D721Med (cell line): ENCODE results near the gene GARIN5A.

Experiments used
- DNase-seq: peaks from one replicate; pipeline ENCODE4 v3.0.0; 2011; ENCODE audit warnings: low spot score; ENCODE audit not compliant: insufficient read length
- FAIRE-seq: peaks from 2 replicates; lab custom pipeline; 2011; peaks lifted over from hg19 to GRCh38; lab: Jason Lieb, UNC
- CTCF ChIP-seq: IDR thresholded peaks from 2 replicates; pipeline ENCODE4 v1.5.1; 2012; ENCODE audit warnings: mild to moderate bottlenecking, control low read depth; ENCODE audit not compliant: insufficient read depth; ENCODE audit errors: missing control alignments

Gene GARIN5A

DNA sequence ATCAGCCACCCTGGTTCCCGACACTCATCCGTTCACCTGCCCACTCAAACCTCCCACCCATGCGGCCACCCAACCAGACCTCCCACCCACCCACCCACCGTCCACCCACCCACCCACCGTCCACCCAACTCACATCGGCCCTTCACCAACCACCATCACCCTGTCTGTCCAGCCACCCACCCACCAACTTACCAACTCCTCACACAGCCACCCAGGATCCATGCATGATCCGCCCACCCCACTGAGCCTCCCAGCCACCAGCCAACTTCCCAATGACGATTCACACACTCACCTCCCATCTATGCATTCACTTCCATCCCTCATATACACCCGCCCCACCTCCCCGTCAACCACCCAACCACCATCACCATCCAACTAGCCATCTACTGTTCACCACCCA, 30.1 kb upstream of the GARIN5A start:
- FAIRE-seq, result no peak
- DNase-seq, result no peak
- no peak for TF ChIP-seq CTCF

DNA sequence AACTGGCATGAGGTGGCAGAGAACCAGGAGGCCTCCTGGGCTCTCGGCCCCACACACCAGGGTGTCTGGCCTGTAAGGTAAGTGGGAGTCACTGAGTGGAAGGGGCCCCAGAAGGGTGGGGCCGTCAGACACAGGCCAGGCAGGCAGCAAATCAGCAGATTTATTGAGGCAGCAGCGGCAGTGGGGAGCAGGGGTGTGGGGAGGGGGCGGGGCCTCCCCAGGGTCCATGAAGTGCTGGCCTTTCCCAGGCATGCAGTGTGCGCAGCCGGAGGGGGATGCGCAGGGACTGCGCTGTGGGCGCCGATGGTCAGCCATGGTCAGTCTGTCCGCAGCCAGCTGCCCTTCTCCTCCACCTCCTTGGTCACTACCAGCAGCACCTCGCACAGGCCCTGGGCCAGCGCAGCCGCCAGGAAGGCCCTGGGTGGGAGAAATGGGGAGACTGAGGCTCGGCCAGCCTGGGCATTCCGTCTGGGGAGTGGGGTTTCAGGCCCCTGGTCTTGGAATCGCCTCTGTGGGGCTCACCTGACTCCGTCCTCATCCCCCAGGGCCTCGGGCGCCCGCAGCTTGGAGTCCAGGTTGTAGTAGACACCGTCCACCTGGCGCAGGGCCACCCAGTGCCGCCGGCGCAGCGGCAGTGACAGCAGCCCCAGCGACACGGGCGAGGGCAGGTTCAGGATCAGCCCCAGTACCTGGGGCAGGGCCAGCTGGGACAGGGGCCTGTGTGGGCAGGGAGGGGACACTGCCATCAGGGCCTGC, 29.4 kb upstream of the GARIN5A start:
- FAIRE-seq, result no peak

DNA sequence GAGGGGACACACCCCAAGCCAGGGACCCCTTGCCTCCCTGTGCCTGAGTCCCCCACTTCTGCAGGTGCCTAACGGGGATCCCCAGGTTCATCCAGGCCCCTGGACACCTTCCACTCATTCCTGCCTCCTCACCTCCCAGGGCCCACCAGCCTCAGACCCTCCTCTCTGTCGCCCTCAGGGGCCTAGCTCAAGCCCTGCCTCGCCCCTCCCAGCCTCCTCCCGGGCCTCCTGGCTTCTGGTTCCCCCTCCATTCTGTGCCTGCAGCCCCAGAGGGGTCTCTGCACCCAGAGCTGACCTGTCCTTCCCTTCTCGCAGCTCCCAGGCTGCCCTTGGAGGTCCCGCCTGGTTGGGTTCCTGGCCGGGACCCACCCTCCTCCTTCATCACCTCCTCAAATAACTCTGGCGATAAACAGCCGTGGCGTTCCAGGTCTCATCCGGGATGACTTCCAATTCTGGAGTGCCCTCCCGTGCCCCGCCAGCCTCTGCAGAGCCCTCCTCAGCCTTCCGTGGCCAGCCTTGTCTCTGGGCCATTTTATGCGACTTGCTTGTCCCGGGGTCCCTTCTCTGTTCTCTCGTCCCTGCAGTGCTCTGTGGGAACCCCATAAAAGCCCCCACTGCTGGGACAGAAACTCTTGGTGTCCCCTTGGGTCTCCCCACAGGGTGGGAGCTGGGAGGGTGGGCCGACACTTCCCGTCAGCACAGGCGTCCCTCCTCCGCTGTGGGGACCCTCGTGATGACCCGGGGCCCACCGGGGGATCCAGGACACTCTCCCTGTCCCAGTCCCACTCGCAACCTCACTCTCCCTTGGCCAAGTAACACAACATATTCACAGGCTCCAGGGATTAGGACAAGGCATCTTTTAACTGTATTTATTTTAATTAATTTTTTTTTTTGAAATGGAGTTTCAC, 25.2 kb upstream of the GARIN5A start:
- no peak for FAIRE-seq
- DNase-seq, result no peak
- TF ChIP-seq CTCF, result no peak

More for the DNA sequence above, 29.4 kb upstream of the GARIN5A start:
- no peak for TF ChIP-seq CTCF
- no peak for DNase-seq

GRCh38 chr19:50501186-50501567, 24.5 kb upstream of the GARIN5A start:
- TF ChIP-seq CTCF, result no peak
- DNase-seq (no peak), FAIRE-seq (no peak)

DNA sequence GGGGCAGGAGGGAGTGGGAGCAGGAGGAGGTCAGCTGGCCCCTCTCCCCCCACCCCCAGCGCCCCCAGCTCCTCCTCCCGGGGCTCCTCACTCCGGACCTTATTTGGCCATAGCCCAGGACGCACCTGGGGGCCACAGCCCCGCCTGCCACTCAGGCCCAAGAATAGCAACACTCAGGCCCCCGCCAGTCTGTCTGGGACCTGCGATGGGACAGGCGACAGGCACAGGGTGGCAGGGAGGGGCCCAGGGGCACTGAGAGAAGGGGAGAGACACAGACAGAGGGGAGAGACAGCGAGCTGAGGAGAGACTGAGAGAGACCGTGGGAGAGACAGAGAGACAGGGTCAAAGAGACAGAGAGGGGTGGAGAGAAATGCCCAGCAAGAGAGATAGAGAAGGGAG, 24.1 kb upstream of the GARIN5A start:
- no peak for TF ChIP-seq CTCF
- DNase-seq (no peak), FAIRE-seq (no peak)

DNA sequence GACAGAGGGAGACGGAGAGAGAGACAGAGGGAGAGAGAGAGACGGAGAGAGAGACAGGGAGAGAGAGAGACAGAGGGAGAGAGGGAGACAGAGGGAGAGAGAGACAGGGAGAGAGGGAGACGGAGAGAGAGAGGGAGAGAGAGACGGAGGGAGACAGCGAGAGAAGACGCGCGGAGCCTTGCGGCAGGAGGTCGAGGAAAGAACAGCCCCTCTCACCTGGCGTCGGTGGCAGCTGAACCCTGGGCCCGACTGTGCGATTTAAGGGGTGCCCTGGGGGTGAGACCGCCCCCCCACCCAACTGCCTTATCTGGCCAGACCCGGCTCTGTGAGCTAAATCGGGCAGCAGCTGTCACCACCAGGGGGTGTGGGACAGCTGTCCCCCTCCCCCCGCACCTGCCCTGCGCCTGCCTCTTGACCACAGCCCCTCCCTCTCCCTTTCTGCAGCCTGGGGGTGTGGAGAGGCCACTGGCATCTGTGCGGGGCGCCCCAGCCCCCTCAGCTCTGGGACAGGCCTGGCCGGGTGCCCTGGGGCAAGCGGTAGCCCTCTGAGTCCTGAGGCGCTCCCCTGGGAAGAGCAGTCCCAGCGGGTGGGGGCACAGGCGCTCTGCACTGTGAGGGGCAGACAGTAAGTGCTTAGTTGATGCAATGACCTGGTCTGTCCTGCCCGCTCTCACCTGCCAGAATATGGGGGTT, 23.6 kb upstream of the GARIN5A start:
- DNase-seq (no peak), FAIRE-seq (no peak)
- no peak for TF ChIP-seq CTCF
